ENCODE results near the gene CCNG1. TPM values are rescaled to one million over a fixed set of nuclear protein-coding genes. Genes with fewer than 3 reads are reported as not detected.
A peak's percentile ranks its signal among the peaks of the same experiment; 100 is the strongest.
"Not testable (repeated sequence)": the region's sequence is repeated elsewhere in the genome, so short reads cannot be mapped to it uniquely, and the experiment has no call there.

Gene CCNG1, protein sequence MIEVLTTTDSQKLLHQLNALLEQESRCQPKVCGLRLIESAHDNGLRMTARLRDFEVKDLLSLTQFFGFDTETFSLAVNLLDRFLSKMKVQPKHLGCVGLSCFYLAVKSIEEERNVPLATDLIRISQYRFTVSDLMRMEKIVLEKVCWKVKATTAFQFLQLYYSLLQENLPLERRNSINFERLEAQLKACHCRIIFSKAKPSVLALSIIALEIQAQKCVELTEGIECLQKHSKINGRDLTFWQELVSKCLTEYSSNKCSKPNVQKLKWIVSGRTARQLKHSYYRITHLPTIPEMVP
- 159 TPM for total RNA-seq

DNA sequence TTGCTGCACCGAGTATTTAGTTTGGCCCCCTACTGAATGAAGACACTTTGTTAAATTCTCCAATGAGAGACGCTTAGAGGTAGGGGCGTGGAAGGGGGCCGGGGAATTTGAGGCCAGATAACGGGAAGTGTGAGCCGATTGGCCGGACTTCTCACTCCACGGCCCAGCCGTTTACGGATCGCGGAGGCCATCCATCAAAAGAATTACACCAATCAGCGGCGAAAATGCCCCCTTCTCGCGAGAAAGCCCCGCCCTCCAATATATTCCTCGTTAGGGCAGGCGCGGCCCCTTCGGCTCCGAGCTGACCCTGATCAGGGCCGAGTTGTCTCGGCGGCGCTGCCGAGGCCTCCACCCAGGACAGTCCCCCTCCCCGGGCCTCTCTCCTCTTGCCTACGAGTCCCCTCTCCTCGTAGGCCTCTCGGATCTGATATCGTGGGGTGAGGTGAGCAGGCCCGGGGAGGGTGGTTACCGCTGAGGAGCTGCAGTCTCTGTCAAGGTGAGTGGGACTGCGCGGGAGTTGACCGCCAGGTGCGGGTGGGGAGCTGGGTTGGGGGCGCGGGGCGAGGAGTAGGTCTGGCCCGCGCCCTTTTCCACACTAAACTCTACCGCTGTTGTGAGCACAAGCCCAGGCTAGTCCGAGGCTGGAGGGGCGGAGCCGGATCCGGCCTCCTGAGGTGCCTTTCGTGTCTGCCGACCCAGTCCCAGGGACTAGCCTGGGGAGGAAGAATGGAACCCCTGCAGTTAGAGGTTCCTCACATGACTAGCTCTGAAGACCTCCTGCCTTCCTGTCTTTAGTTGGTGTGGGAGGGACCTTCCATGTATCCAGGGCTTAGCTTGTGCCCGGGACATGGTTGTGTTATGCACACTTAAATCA, at the start of gene CCNG1:
Gene CCNG1, plus strand, starts transcription at position 287 of the 874 bp plus-strand sequence. CDS start 1,662 bp downstream, outside the sequence.
- DNase-seq (ENCODE audit: low spot score), result peak; percentile 96

DNA sequence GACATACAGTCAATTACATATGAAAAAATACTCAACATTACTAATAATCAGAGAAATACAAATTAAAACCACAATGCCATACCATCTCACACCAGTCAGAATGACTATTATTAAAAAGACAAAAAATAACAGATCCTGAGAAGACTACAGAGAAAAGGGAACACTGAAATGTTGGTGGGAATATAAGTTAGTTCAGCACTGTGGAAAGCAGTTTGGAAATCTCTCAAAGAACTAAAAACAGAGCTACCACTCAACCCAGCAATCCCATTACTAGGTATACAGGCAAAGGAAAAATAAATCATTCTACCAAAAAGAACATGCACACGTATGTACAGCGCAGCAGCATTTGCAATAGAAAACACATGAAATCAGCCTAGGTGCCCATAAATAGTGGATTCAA, 41.6 kb upstream of the CCNG1 start:
- DNase-seq (ENCODE audit: low spot score), result no peak

DNA sequence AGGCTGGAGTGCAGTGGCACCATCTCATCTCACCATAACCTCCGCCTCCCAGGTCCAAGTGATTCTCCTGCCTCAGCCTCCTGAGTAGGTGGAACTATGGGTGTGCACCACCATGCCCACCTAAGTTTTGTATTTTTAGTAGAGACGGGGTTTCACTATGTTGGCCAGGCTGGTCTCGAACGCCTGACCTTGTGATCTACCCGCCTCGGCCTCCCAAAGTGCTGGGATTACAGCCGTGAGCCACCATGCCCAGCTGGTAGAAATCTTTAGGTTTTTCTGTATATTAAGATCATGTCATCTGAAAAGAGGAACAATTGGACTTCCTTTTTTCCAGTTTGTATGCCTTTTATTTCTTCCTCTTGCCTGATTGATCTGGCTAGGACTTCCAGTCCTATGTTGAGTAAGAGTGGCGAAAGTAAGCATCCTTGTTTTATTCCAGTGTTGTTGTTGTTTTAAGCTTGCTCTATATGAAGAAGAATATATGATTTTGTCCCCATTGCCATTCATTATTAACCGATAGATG, 40.5 kb upstream of the CCNG1 start:
- DNase-seq (ENCODE audit: low spot score), result not testable (repeated sequence)

DNA sequence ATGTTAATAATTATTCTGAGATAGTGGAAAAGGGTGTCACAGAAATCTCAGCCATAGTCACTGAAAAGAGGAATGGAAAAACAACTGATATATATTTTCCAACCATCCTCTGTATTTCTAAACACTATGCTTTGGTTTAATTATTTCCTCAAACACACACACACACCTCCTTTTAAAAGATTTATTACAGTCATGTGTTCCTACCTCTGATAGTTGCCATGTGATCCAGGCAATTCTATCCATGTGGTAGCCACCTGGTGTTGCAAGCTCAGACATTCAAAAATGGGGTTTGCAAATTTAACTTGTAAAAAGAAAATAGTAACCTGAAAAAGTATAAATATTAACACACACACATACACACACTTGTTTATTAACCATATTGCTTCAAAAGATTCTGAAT, 40.0 kb upstream of the CCNG1 start:
- DNase-seq (ENCODE audit: low spot score), result no peak

DNA sequence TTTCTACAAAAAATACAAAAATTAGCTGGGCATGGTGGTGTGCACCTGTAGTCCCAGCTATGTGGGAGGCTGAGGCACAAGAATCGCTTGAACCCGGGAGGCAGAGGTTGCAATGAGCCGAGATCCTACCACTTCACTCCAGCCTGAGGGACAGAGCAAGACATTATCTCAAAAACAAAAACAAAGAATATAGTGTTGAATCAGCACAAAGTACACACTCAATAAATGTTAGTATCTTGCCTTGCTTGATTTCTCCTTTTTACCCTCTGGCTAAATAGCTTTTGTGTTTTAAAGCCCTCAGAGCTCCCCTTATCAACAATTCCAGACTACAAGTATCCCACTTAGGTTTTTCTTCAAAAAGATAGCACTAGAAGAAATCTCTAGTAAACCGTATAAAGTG, 37.5 kb upstream of the CCNG1 start:
- no peak for DNase-seq (ENCODE audit: low spot score)

DNA sequence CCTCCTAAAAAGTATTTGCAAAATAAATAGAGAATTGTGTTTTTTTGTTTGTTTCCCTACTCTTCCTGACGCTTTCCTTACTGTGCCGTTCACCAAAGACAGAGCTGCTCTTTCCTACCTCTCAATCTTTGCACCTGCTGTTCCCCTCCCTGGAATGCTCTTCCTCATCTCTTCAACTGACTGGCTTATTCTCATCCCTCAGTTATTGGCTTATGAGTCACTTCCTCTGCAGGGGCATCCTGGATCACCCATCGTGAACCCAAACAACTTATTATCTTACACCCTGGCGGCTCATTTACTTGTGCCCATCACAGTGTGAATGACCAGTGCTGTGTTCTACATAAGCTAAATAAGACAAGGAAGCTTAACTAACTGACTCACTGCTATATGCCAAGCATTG, 36.1 kb upstream of the CCNG1 start:
- DNase-seq (ENCODE audit: low spot score), result no peak

DNA sequence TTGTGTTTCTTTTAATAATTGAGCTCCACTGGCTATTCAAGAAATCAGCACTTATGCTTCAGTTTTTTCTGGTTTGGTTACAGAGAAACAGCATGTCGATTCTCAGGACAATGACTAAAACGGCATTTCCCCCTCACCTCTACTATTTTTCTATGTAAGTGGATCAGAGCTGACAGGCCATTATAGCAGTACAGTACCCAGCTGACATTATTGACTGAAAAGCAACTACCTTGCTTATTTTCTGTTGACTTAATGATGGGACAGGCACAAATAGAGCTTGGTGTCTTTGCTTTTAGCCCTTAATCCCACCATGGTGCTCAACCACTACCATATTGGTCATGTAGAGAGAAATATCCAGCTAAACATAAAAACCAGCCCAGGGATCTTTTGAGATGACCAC, 35.4 kb upstream of the CCNG1 start:
- no peak for DNase-seq (ENCODE audit: low spot score)

DNA sequence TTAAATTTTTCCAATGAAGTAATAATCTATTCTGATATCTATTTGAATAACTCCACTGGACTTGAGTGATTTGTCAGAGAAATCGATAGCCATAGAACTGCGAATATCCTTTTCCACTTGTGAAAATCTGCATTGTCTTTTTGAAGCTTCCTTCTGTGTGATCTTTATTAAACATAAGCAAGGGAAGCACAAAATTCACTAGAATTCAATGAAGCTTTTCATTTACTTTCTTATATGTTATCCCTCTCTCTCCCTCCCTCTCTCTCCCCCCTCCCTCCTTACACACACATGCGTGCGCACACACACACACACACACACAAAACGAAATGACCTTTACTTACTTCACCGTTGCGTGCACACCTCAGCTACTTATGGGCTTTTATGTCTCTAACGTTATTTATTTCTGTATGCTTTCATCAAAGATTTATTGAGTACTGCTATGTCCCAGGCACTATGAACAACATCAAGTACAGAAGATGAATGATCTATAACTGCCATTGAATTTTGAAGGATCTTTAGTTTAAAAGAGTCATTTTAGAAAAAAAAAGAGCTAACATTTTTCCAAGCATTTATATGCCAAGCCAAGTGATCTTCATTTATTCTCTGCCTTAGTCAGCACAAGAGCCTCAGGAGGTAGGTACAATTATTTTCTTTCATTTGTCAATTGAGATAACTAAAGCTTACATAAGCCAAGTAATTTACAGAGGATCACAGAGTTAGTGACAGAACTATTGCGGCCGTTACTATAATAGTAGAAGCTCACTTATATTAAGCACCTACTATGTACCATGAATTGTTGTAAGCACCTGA, 32.8 kb upstream of the CCNG1 start:
- no peak for DNase-seq (ENCODE audit: low spot score)

DNA sequence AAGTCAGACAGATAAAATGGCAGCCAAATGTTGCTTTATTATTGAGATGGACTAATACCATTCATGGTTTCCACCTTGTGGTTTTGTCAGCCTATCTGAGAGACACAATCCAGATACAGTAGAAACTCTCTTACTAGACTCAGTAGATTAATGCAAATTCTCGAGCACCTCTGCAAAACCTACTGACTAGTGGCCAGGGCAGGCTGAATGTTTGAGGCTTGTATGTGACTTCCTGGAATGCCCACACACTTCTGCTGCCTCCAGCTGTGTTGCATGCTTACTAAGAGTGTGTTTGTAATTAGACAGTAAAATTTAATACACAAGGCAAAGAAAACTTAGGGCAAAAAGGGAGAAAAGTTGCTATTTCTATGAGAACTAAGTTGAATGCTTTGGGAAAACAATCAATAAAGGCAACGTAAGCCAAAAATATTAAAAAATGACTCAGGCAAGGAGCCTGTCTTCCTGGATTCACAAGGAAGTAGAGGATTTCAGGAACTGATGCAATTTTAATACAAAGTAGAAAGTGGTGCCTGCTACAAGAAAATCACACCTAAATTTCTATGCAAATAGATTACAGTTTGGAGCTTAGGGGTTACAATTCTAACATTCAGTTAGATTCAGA, 30.2 kb upstream of the CCNG1 start:
- DNase-seq (ENCODE audit: low spot score), result no peak

DNA sequence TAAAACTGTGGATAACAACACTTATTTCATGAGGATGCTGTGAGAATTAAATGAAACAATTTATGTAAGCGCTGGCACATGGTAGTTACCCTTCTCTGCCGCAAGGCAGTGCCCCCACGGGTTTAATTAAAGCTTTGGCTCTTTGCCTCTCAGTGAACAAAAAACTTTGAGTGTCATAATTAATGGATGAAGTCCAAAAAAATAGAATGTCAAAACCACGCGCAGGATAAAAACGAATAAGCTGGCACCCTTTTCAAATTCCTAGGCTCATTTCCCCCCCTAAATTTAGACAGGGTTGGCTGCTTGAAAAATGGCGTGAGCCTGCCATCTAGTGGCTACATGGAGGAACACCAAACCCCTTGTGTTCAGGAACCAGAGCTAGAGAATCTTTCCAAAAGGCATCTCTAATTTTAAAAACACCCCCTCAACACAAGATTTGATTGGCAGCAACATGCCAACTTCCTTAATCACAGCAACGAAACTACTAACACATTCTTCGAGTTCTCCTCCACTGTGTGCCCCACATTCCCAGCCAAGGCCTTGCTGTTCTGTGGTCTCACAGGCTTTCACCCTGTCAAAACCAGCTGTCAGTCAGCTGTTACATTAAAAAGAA, 29.0 kb upstream of the CCNG1 start:
- DNase-seq (ENCODE audit: low spot score), result peak; percentile 65

DNA sequence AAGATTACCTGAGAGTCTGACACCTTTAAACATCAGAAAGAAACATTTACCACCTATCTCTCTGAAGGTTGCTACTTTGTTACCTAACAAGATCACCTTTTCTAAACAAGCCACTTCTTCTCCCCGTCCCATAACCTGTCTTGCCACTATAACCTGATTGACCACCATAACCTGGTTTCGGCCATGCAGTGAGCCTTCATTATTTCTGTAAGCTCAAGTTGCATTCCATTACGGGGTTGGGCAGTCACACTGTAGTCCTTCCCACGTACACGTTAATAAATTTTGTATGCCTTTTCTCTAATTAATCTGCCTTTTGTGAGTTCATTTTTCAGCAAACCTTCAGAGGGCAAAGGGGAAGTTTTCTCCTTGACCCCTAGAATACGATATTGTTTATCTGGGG, 28.0 kb upstream of the CCNG1 start:
- no peak for DNase-seq (ENCODE audit: low spot score)

DNA sequence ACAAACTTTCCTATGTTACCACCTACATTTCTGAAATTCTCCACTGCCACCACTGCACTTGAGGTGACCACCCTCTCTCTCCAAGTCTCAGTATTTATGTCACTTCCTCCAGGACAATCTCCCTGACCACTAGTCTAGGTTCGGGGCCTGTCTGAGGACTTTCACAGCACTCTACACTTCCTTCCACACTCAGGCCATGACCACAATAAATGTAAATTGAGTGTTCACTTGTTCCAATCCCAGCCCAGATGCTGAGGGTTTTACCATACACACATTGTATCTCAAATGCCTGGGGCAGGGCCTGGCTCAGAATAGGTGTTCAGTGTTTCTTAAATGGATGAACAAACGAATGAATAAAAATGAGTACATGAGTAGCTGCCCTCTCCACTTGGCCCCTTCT, 26.9 kb upstream of the CCNG1 start:
- DNase-seq (ENCODE audit: low spot score), result no peak

DNA sequence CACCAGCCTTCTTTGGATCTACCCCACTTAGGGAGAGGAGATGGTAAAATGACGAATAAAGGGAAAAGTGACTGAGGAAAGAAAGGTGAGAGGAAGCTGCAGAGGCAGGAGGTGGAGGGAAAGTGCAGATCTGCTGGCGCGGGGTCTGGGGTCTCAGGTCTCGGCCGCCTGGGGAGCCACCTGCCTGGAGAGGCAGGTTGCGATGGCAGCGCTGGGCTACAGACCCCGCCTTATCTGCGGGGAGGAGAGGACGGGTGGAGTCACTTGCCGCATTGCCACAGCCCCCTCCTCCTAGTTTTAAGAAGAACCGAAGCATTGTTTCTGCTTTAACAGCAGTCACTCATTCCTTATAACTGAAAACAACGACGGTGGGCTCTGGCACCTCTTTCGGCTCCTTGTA, 21.7 kb upstream of the CCNG1 start:
- DNase-seq (ENCODE audit: low spot score), result not testable (repeated sequence)

DNA sequence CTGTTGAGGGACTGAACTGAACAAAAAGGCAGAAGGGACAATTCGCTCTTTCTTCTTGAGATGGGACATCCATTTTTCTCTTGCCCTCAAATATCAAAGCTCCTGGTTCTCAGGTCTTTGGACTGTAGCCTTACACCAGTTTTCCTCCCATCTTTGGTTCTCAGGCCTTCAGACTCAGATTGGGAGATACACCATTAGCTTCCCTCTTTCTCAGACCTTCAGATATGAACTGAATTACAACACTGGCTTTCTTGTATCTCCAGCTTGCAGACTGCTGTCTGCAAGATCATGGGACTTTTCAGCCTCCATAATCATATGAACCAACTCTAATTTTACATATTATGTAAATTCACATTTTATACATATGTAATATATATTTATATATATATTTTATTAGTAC, 12.6 kb upstream of the CCNG1 start:
- DNase-seq (ENCODE audit: low spot score), result no peak

DNA sequence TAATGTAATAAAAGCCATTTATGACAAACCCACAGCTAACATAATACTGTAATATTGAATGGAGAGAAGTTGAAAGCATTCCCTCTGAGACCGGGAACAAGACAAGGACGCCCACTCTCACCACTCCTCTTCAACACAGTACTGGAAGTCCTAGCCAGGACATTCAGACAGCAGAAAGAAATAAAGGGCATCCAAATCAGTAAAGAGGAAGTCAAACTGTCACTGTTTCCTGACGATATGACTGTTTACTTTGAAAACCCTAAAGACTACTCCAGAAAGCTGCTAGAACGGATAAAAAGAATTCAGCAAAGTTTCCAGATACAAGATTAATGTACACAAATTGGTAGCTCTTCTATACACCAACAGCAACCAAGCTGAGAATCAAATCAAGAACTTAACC, 11.3 kb upstream of the CCNG1 start:
- not testable (repeated sequence) for DNase-seq (ENCODE audit: low spot score)

DNA sequence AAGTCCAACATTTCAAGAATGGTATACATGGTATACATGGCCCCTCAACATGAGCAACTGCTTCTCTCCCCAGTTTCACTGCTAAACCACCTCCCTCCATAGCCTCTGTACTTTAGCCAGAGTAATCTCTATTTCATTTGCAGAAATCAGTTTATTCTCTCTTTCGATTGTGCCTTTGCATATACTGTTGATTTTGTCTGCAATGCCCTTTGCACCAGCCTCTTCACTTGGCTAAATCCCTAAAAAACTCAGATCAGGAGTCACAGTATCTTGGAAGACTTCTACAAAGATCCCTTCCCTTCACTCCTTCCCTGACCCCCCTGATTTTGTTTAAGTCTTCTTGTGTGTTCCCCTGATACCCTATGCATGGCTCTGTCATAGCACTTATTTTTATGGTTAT, 4.9 kb upstream of the CCNG1 start:
- no peak for DNase-seq (ENCODE audit: low spot score)

DNA sequence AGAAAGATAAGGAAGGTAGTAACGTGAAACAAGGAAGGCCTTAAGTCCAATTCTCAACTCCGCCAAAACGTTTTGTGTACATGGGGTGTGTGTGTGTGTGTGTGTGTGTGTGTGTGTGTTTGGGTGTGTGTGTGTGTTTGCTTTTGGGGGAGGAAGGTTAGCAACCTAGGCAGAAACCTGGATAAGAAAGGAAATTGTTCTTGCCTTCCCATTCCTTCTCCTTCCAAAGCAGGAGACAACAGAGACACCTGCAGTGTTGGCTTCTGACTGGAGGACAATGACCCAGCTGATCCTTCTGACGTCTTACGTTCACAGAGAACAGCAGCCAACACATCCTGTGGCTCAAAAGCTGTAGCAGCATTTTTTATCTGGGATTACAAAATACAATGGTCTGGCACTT, 4.1 kb upstream of the CCNG1 start:
- DNase-seq (ENCODE audit: low spot score), result no peak

DNA sequence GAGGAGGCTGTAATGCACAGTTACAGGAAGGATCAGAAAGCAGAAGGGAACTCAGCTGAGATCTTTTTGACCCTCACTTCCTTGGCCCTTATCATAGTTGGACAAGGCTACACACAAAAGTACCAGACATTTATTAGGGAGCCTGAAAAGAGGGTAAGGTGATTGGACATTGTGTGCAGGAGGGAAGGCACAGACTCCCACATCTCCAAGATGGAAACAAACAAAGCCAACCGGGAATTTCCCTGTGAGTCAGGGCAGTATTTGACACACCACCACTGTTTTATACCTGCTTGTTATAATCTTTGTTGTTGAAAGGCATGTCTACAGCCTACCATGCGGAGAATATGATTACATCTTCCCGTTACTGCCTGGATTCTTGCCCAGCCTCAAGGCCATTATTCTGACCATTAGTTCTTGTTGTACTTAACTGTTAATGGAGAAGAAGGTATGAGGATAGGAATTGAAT, 3.0 kb upstream of the CCNG1 start:
- no peak for DNase-seq (ENCODE audit: low spot score)

DNA sequence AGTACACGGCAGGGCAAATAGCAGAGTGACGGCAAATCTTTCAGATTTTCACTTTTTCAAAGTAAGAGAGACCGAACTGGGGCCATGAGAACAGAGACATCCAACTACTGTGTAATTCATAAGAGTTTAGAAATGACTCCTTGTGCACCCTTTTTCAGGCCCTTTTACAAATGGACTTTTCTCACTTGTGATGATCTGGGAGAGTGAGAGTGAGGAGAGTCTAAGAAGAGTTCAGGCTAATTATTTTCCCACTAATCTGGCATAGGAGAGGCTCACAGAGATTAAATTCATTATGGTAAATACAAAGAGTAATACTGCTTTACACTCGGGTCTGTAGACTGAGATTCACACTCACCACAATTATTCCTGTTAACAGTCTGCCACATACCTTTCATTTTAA, 880 bp upstream of the CCNG1 start:
- no peak for DNase-seq (ENCODE audit: low spot score)

DNA sequence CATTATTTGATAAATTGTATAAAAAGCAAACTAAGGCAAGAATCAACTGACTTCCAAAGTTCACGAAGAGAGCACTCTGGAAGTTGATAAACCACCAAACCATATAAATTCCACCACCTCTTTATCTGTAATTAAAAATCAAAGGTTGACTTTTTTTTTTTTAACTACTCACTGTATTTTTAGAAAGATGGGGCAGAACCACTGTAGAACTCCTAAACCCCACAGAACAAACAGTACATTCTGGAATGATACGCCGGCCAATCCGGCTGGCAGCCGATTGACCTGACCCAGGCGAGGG, 435 bp upstream of the CCNG1 start:
- no peak for DNase-seq (ENCODE audit: low spot score)

DNA sequence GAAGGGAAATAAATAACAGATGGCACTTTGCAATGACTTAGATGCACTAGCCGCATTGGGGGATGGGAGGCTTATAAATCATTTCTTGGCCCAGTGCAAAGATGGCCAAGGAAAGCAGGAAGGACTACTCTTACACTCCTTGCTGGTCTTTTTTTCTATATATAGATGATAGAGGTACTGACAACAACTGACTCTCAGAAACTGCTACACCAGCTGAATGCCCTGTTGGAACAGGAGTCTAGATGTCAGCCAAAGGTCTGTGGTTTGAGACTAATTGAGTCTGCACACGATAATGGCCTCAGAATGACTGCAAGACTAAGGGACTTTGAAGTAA, 1.7 kb downstream of the CCNG1 start:
- DNase-seq (ENCODE audit: low spot score), result no peak

DNA sequence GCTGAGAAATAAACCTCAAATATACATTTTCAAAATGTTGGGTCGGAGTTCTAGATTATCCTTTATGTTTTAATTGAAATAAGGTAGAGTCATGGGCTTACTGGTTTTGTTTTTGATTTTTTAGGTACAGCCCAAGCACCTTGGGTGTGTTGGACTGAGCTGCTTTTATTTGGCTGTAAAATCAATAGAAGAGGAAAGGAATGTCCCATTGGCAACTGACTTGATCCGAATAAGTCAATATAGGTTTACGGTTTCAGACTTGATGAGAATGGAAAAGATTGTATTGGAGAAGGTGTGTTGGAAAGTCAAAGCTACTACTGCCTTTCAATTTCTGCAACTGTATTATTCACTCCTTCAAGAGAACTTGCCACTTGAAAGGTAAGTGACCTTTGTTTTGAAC, 3.6 kb downstream of the CCNG1 start:
- no peak for DNase-seq (ENCODE audit: low spot score)

Data from ureter (tissue), 1 donor.